ENCODE measurements around the gene NFKBIZ. TPM values are rescaled to one million over a fixed set of nuclear protein-coding genes. Genes with fewer than 3 reads are reported as not detected.

The NFKBIZ gene, protein sequence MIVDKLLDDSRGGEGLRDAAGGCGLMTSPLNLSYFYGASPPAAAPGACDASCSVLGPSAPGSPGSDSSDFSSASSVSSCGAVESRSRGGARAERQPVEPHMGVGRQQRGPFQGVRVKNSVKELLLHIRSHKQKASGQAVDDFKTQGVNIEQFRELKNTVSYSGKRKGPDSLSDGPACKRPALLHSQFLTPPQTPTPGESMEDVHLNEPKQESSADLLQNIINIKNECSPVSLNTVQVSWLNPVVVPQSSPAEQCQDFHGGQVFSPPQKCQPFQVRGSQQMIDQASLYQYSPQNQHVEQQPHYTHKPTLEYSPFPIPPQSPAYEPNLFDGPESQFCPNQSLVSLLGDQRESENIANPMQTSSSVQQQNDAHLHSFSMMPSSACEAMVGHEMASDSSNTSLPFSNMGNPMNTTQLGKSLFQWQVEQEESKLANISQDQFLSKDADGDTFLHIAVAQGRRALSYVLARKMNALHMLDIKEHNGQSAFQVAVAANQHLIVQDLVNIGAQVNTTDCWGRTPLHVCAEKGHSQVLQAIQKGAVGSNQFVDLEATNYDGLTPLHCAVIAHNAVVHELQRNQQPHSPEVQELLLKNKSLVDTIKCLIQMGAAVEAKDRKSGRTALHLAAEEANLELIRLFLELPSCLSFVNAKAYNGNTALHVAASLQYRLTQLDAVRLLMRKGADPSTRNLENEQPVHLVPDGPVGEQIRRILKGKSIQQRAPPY
- polyA plus RNA-seq (2011; rRNA removed): 27.3 and 29.6 TPM in 2 replicates
- 110 and 130 TPM in 2 replicates for polyA minus RNA-seq (2011; rRNA and poly(A)+ RNA removed)

DNA sequence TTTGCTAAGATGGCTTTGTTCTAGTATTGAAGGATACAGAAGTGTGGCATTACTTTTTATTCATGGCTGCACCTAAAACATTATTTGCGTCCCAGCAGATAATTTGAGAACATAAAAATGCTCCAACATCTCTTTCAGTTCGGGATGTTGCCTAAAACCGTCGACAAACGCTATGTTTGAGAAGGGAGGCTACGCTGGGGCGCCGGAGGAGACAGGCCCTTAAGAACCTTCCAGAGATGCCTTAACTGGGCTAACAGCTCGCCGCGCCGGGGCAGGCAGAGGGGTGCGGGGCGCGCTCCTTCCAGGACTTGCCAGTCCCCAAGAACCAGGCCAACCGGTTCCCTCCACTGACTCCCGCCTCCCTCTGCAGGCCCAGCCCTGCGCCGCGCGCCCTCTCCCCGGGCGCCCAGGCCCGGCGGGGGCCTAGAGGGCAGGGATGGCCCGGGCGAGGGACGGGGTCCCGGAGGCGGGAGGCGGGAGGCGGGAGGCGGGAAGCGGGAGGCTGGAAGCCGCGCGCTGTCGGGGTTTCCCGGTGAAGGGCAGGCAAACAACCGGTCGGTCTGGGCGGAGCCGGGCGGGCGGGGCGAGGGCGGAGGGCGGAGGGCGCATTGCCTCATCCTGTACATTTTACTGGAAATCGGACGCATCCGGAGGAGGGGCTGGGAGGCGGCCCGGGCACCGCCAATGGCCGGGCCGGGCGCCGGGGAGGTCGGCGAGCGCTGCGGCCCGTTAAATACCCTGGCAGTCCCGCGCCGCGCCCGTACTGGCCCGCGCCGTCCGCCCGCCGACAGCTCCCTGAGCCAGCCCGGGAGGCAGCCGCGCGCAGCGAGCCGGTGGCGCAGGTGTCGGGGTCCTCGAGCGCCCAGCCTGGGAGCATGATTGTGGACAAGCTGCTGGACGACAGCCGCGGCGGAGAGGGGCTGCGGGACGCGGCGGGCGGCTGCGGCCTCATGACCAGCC is at the start of gene NFKBIZ:
Gene NFKBIZ (plus strand): TSS at position 761 of the 960 bp plus-strand sequence. CDS start 115 bp downstream, at position 876.
- TF ChIP-seq, protein P1, sequence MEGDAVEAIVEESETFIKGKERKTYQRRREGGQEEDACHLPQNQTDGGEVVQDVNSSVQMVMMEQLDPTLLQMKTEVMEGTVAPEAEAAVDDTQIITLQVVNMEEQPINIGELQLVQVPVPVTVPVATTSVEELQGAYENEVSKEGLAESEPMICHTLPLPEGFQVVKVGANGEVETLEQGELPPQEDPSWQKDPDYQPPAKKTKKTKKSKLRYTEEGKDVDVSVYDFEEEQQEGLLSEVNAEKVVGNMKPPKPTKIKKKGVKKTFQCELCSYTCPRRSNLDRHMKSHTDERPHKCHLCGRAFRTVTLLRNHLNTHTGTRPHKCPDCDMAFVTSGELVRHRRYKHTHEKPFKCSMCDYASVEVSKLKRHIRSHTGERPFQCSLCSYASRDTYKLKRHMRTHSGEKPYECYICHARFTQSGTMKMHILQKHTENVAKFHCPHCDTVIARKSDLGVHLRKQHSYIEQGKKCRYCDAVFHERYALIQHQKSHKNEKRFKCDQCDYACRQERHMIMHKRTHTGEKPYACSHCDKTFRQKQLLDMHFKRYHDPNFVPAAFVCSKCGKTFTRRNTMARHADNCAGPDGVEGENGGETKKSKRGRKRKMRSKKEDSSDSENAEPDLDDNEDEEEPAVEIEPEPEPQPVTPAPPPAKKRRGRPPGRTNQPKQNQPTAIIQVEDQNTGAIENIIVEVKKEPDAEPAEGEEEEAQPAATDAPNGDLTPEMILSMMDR (IDR thresholded peaks at IDR 0.05; ENCODE audit: low read depth, low read length): no peak
- ChIA-PET POLR2A (interaction anchor here (0.7 to 3.1 kb wide), 40 partner anchors 9 to 380 kb away, joined by 3 to 39 read pairs (median 5); partner anchors contain the start of genes CEP97 and NXPE3), CTCF (interaction anchor here (0.7 to 1.5 kb wide), 5 partner anchors 11 to 380 kb away, joined by 3 to 10 read pairs (median 5); no protein-coding TSS in a partner anchor)
- DNase-seq (ENCODE audit: low read depth, low spot score): peak; percentile 71
- no peaks in the 10 kb centered on the region; the same call in 1 of the 2 replicates for H3K9me3 ChIP-seq (ENCODE audit: control insufficient read depth, insufficient read depth, low read length)
- H3K4me3 ChIP-seq (ENCODE audit: low read depth, low read length): peak within 1 kb of the TSS; percentile 77
- no peaks in the 10 kb centered on the region for H3K27me3 ChIP-seq (ENCODE audit: control insufficient read depth, insufficient read depth, low read length)
- H3K27ac ChIP-seq (ENCODE audit: low read depth, low read length): peak within 1 kb of the TSS; percentile 92

DNA sequence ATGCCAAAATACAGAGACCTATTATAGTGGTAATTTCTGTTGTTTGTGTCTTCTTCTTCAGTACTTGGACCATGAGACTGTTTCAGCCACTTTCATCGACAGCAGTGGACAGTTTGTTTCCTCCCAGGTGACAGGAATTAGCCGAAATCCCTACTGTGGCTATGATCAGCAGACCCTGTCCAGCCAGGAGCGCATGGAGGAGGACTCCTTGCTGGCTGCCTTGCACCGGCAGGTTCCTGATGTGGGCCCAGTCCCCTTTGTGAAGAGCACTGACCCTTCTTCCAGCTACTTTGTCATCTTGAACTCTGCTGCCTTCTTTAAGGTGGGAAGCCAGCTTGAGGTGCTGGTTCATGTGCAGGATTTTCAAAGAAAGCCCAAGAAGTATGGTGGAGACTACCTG is 48.1 kb upstream of the NFKBIZ start:
- ChIA-PET POLR2A (no interaction called here), CTCF (interaction anchor here (1.1 to 21.5 kb wide), 5 partner anchors 10 to 736 kb away, joined by 3 to 821 read pairs (median 26); no protein-coding TSS in a partner anchor)
- TF ChIP-seq, protein P1 (IDR thresholded peaks at IDR 0.05; ENCODE audit: low read depth, low read length): no peak
- DNase-seq (ENCODE audit: low read depth, low spot score): no peak
- H3K27me3 ChIP-seq (ENCODE audit: control insufficient read depth, insufficient read depth, low read length): no peaks in the 10 kb centered on the region
- H3K9me3 ChIP-seq (ENCODE audit: control insufficient read depth, insufficient read depth, low read length): no peaks in the 10 kb centered on the region
- no peak overlapping the region for H3K27ac ChIP-seq (ENCODE audit: low read depth, low read length)
- no peak overlapping the region for H3K4me3 ChIP-seq (ENCODE audit: low read depth, low read length)

DNA sequence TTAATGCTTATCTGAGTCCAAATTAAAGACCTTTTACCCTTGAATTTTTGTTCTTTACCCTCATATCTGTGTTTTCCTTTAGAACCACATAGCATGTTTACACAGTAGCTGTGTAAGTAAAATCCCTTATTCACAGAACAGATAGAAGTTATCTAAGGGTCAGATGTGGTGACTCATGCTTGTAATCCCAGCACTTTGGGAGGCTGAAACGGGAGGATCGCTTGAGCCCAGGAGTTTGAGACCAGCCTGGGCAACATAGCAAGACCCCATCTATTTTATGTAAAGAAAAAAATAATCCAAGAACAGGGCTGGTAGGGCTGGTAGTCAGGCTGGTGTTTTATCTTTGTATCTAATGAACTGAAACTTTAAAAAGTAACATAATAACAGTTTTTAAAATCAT is 47.1 kb upstream of the NFKBIZ start:
- ChIA-PET POLR2A (interaction anchor here (0.5 kb wide), 1 partner anchor 26 kb away, joined by 3 read pairs; no protein-coding TSS in a partner anchor), CTCF (interaction anchor here (0.6 to 21.5 kb wide), 34 partner anchors 9 to 735 kb away, joined by 3 to 821 read pairs (median 4); no protein-coding TSS in a partner anchor)
- TF ChIP-seq, protein P1 (IDR thresholded peaks at IDR 0.05; ENCODE audit: low read depth, low read length): no peak
- Histone ChIP-seq H3K4me3 (ENCODE audit: low read depth, low read length) (no peak overlapping the region), H3K9me3 (ENCODE audit: control insufficient read depth, insufficient read depth, low read length) (no peaks in the 10 kb centered on the region), H3K27ac (ENCODE audit: low read depth, low read length) (no peak overlapping the region), H3K27me3 (ENCODE audit: control insufficient read depth, insufficient read depth, low read length) (no peaks in the 10 kb centered on the region)
- no peak for DNase-seq (ENCODE audit: low read depth, low spot score)

DNA sequence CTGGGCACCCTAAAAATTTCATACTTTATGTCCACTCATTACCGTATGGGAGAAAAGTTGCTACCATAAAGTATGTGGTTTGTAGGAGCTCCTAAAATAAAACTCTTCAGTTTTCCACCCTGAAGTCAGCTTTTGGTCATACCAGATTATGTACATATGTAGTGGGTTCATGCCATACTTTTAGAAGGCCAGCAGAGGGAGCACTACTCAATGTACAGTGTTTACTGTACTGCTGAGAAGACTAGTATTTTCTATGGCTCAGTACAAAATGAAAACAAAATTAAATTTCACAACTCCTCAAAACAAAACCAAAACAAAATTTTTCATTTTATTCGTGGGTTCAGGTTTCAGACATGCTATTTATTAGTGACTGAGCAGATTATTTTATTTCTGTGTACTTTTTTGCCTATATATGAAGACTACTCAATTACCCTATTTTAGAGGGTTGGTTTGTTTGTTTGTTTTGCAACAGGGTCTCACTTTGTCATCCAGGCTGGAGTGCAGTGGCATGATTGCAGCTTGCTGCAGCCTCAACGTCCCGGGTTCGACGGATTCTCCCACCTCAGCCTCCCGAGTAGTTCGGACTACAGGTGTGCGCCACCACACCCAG is 46.0 kb upstream of the NFKBIZ start:
- no peak overlapping the region for H3K27ac ChIP-seq (ENCODE audit: low read depth, low read length)
- DNase-seq (ENCODE audit: low read depth, low spot score): peak; percentile 54
- TF ChIP-seq, protein P1 (IDR thresholded peaks at IDR 0.05; ENCODE audit: low read depth, low read length): peak; percentile 86
- H3K4me3 ChIP-seq (ENCODE audit: low read depth, low read length): no peak overlapping the region
- ChIA-PET POLR2A (interaction anchor here (0.8 to 1.1 kb wide), 2 partner anchors 46 to 422 kb away, joined by 3 to 4 read pairs; partner anchors contain the start of gene NFKBIZ), CTCF (interaction anchor here (0.6 to 21.5 kb wide), 63 partner anchors 8 to 1586 kb away, joined by 3 to 821 read pairs (median 3); no protein-coding TSS in a partner anchor)
- no peaks in the 10 kb centered on the region for H3K9me3 ChIP-seq (ENCODE audit: control insufficient read depth, insufficient read depth, low read length)
- no peaks in the 10 kb centered on the region for H3K27me3 ChIP-seq (ENCODE audit: control insufficient read depth, insufficient read depth, low read length)

All from AG04450 (cell line).